HepG2 (cell line): Measurements from ENCODE around the gene ALDH1L2. TPM values are rescaled to one million over a fixed set of nuclear protein-coding genes. Genes with fewer than 3 reads are reported as not detected.

Experiments used
- ATAC-seq: fragments of 200-7000 bp; cut with Tn5 transposase; 3 replicates; pipeline ENCODE4 v1.9.1; 2020; ENCODE audit warnings: mild to moderate bottlenecking, moderate library complexity
- BruUV-seq: library from RNA; stranded (reverse); fragments of 400-500 nt; replicated peaks from 2 replicates; lab custom pipeline; 2021; lab: Mats Ljungman, UMichigan
- CTCF ChIA-PET: fragments of 300-600 bp; formaldehyde crosslinking; extraction: SDS; loops from one replicate; lab custom pipeline; 2021; ENCODE audit warnings: low total read pairs, inconsistent platforms, low intra/inter-chr PET ratio; lab: Yijun Ruan, JAX
- POLR2A ChIA-PET: fragments of 350-600 bp; sonication (Branson Sonifier 250); formaldehyde crosslinking; loops from one replicate; lab custom pipeline; 2020; ENCODE audit warnings: antibody characterized with exemption, inconsistent platforms; lab: Yijun Ruan, JAX
- DNase-seq: peaks from one replicate; pipeline ENCODE4 v3.0.0-alpha.2; 2015; ENCODE audit warnings: low spot score
- FAIRE-seq: peaks from 3 replicates; lab custom pipeline; 2011; peaks lifted over from hg19 to GRCh38; lab: Jason Lieb, UNC
- H2AFZ ChIP-seq: one replicate; pipeline ENCODE4 v1.6.1; 2011; ENCODE audit warnings: low read length, inconsistent platforms
- H3K27ac ChIP-seq: fragments of 300-600 bp; 3 replicates; pipeline ENCODE4 v1.8.0; 2011; ENCODE audit warnings: mixed run types, mild to moderate bottlenecking, mixed read lengths, low read length, inconsistent platforms; ENCODE audit not compliant: insufficient read depth; ENCODE audit errors: extremely low read length
- H3K27me3 ChIP-seq, 2 experiments: fragments of 200-600 bp in 1 of 2; 2 replicates in 1 of 2; 3 replicates in 1 of 2; pipeline versions ENCODE4 v1.6.0 to v1.8.0; 2011; ENCODE audit warnings: low read length in 2 of 2, mild to moderate bottlenecking in 2 of 2, moderate library complexity in 2 of 2, inconsistent platforms in 1 of 2; ENCODE audit not compliant: insufficient read depth in 2 of 2, control insufficient read depth in 1 of 2
- H3K36me3 ChIP-seq, 2 experiments: fragments of 200-600 bp in 1 of 2; replicated peaks in 1 of 2; 2 replicates in 1 of 2; 3 replicates in 1 of 2; pipeline versions ENCODE4 v1.5.1 to v1.8.0; 2011; ENCODE audit warnings: low read length in 2 of 2, inconsistent platforms in 1 of 2; ENCODE audit not compliant: insufficient read depth in 2 of 2, control insufficient read depth in 1 of 2
- H3K4me1 ChIP-seq: 2 replicates; pipeline ENCODE4 v1.5.1; 2012; ENCODE audit warnings: low read length, inconsistent platforms; ENCODE audit not compliant: insufficient read depth
- H3K4me2 ChIP-seq: 2 replicates; pipeline ENCODE4 v1.6.0; 2011; ENCODE audit warnings: low read depth, low read length, inconsistent platforms
- H3K4me3 ChIP-seq, 3 experiments: fragments of 200-600 bp in 1 of 3; sonication (generic), shearing (Covaris generic) in 1 of 3; replicated peaks in 1 of 3; 2 replicates each; pipeline ENCODE4 v1.5.1; 2011 to 2016; ENCODE audit warnings: low read length in 3 of 3, inconsistent platforms in 2 of 3, low read depth in 2 of 3, mild to moderate bottlenecking in 2 of 3, control low read depth in 1 of 3, mixed read lengths in 1 of 3; ENCODE audit not compliant: insufficient read depth in 1 of 3
- H3K79me2 ChIP-seq: one replicate; pipeline ENCODE4 v1.6.1; 2011; ENCODE audit warnings: low read length, inconsistent platforms; ENCODE audit not compliant: insufficient read depth
- H3K9ac ChIP-seq: 2 replicates; pipeline ENCODE4 v1.6.0; 2011; ENCODE audit warnings: mild to moderate bottlenecking, low read depth, low read length, inconsistent platforms; ENCODE audit not compliant: insufficient read depth
- H3K9me3 ChIP-seq: 2 replicates; pipeline ENCODE4 v1.5.1; 2012; ENCODE audit warnings: mild to moderate bottlenecking, low read length
- H4K20me1 ChIP-seq: 2 replicates; pipeline ENCODE4 v1.6.0; 2011; ENCODE audit warnings: inconsistent platforms, mild to moderate bottlenecking, low read length, moderate library complexity; ENCODE audit not compliant: insufficient read depth
- AKAP8 ChIP-seq: sonication (generic); formaldehyde crosslinking; IDR thresholded peaks from 2 replicates; pipeline ENCODE4 v1.5.1; 2020; ENCODE audit warnings: mild to moderate bottlenecking, missing genetic modification reagents
- ARID3A ChIP-seq: IDR thresholded peaks from 2 replicates; pipeline ENCODE4 v1.6.1; 2012; ENCODE audit warnings: low read depth, low read length, improper control_type of control experiment
- KAT7 ChIP-seq: IDR thresholded peaks from 2 replicates; pipeline ENCODE4 v1.6.1; 2018; ENCODE audit warnings: borderline replicate concordance, missing compliant biosample characterization
- KDM5A ChIP-seq: fragments of 200-600 bp; sonication (generic); IDR thresholded peaks from 2 replicates; pipeline ENCODE4 v1.7.0; 2018; ENCODE audit warnings: antibody characterized with exemption, mild to moderate bottlenecking, low read length, borderline replicate concordance
- NBN ChIP-seq: fragments of 450-650 bp; conservative IDR thresholded peaks from 2 replicates; pipeline ENCODE4 v1.6.1; 2017
- ZFX ChIP-seq: sonication (generic); formaldehyde crosslinking; IDR thresholded peaks from 2 replicates; pipeline ENCODE4 v1.4.0; 2020; ENCODE audit warnings: mild to moderate bottlenecking, low read depth, missing genetic modification reagents, moderate library complexity
- ZNF350 ChIP-seq: sonication (generic); formaldehyde crosslinking; IDR thresholded peaks from 2 replicates; pipeline ENCODE4 v1.4.0; 2020; ENCODE audit warnings: mild to moderate bottlenecking, low read depth, missing genetic modification reagents, borderline replicate concordance
- ZNF460 ChIP-seq: sonication (generic); formaldehyde crosslinking; IDR thresholded peaks from 2 replicates; pipeline ENCODE4 v1.5.1; 2020; ENCODE audit warnings: missing genetic modification reagents, mild to moderate bottlenecking, borderline replicate concordance
- WGBS: methylation state at CpG from one replicate; pipeline ENCODE4 v1.1.6; 2017; ENCODE audit warnings: low lambda C conversion rate; 5-methylcytosine and 5-hydroxymethylcytosine counted together
- in situ Hi-C: cut with HindIII; loops from 2 replicates; pipeline ENCODE4 v1.10.0; 2017; ENCODE audit warnings: low pct_unique_long_range_greater_than_20kb; ENCODE audit not compliant: extremely low pct_ligation_motif_present
- intact Hi-C: fragments of 100-400 bp; cut with micrococcal nuclease; formaldehyde crosslinking; loops from one replicate; pipeline ENCODE4 v1.10.0; 2022; ENCODE audit not compliant: unreplicated experiment
- polyA plus RNA-seq, 8 experiments: library from polyadenylated mRNA; depleted of rRNA in 3 of 8; stranded (reverse) in 7 of 8; unstranded in 1 of 8; fragments of >200 nt; fragmentation: Illumina TruSeq in 4 of 8; extraction: Trizol in 4 of 8; gene quantifications; 2 replicates each; pipeline versions ENCODE4 v1.2.1 to v1.2.3, GENCODE V29; 2011 to 2016; ENCODE audit warnings: low read depth in 4 of 8, missing spikeins in 1 of 8, mixed read lengths in 1 of 8; ENCODE audit not compliant: insufficient read depth in 1 of 8
- total RNA-seq, 5 experiments: library from RNA; depleted of rRNA; stranded (reverse); fragments of >200 nt; fragmentation: Illumina TruSeq; extraction: Trizol; gene quantifications; 2 replicates each; pipeline ENCODE4 v1.2.3, GENCODE V29; 2016; ENCODE audit warnings: low read depth in 1 of 5
- TF ChIP-seq, protein P1 (sequence below): sonication (generic); formaldehyde crosslinking; IDR thresholded peaks from 2 replicates; pipeline ENCODE4 v1.4.0; 2020; ENCODE audit warnings: mild to moderate bottlenecking, missing genetic modification reagents, borderline replicate concordance

ALDH1L2 gene
- total and polyA plus RNA-seq, 2 of the 13 experiments (the other 11 are each of a cell fraction or from before 2014, with no cell fraction given): 0.40 to 4.6 TPM

DNA sequence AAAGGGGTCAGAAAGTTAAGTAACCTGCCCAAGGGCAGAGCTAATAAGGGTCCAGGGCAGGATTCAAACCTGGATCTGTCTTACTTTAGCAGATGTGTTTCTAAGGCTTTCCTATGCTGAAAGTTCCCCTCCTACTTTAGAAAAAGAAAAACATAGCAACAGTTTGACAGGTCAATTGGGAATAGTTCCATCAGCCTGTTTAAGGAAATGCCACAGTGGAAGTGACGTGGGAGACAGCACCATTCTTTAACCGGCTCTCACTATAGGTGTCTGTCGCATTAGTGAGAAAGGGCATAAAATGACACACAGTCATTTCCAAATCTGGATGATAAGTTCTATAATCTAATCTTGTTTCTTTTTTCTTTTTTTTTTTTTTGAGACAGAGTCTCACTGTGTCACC, 7.3 kb downstream of the ALDH1L2 start:
- intact Hi-C loops: no loop called here
- no peaks in the 10 kb centered on the region for H3K9me3 ChIP-seq
- no peaks in the 10 kb centered on the region for H3K4me1 ChIP-seq
- H3K27me3 ChIP-seq: no peaks in the 10 kb centered on the region; a peak in 1 of 5 replicates
- BruUV-seq: no TSS peak
- POLR2A ChIA-PET: no interaction called here
- H3K79me2 ChIP-seq: no peaks in the 10 kb centered on the region
- ATAC-seq: no peak
- no peak overlapping the region for H2AFZ ChIP-seq
- no peak overlapping the region for H3K27ac ChIP-seq
- no peak for TF ChIP-seq ZNF350 (CRISPR knock-in tag)
- no peak for TF ChIP-seq NBN
- no peak for TF ChIP-seq ARID3A
- TF ChIP-seq AKAP8 (CRISPR knock-in tag): no peak
- TF ChIP-seq, protein P1, sequence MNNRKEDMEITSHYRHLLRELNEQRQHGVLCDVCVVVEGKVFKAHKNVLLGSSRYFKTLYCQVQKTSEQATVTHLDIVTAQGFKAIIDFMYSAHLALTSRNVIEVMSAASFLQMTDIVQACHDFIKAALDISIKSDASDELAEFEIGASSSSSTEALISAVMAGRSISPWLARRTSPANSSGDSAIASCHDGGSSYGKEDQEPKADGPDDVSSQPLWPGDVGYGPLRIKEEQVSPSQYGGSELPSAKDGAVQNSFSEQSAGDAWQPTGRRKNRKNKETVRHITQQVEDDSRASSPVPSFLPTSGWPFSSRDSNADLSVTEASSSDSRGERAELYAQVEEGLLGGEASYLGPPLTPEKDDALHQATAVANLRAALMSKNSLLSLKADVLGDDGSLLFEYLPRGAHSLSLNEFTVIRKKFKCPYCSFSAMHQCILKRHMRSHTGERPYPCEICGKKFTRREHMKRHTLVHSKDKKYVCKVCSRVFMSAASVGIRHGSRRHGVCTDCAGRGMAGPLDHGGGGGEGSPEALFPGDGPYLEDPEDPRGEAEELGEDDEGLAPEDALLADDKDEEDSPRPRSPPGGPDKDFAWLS (CRISPR knock-in tag): no peak
- TF ChIP-seq KDM5A: no peak
- no peak for TF ChIP-seq ZFX (CRISPR knock-in tag)
- no peak for TF ChIP-seq ZNF460 (CRISPR knock-in tag)
- TF ChIP-seq KAT7: no peak
- TF ChIP-seq, all 625 proteins: peak for 0
- no peak overlapping the region for H3K4me3 ChIP-seq
- no peaks in the 10 kb centered on the region for H3K36me3 ChIP-seq
- 83% methylated on average over 3 of the region's 3 CpGs for WGBS
- H3K9ac ChIP-seq: no peak overlapping the region
- H3K4me2 ChIP-seq: no peak overlapping the region
- no peak for DNase-seq
- no peaks in the 10 kb centered on the region for H4K20me1 ChIP-seq
- CTCF ChIA-PET: no interaction called here
- in situ Hi-C loops: no loop called here
- no peak for FAIRE-seq
